Effector memory CD8-positive, alpha-beta T cell (primary cell): Measurements from ENCODE around the gene GLUD2.
"Not testable (repeated sequence)": the region's sequence is repeated elsewhere in the genome, so short reads cannot be mapped to it uniquely, and the experiment has no call there.

Experiments used
- ATAC-seq: fragments of 150-1000 bp; cut with Tn5 transposase; replicated peaks from 2 replicates; pipeline ENCODE4 v1.10.0; 2021; ENCODE audit warnings: mild to moderate bottlenecking, moderate library complexity
- DNase-seq, 3 experiments: peaks; one replicate each; pipeline ENCODE4 v3.0.0; 2021
- H3K27ac Mint-ChIP-seq, 2 donors: one replicate each; pipeline ENCODE4 v1.8.0; 2022; ENCODE audit warnings: mild to moderate bottlenecking in 2 of 2, mixed read lengths in 2 of 2, moderate library complexity in 2 of 2
- H3K27me3 Mint-ChIP-seq, 2 donors: one replicate each; pipeline ENCODE4 v1.8.0; 2022; ENCODE audit warnings: mixed read lengths in 2 of 2
- H3K36me3 Mint-ChIP-seq: one replicate; pipeline ENCODE4 v1.8.0; 2022; ENCODE audit warnings: mild to moderate bottlenecking, moderate library complexity, mixed read lengths; ENCODE audit not compliant: insufficient read depth
- H3K4me1 Mint-ChIP-seq, 2 donors: one replicate each; pipeline ENCODE4 v1.8.0; 2022; ENCODE audit warnings: low read depth in 2 of 2, mixed read lengths in 2 of 2
- H3K4me3 Mint-ChIP-seq, 2 donors: one replicate each; pipeline ENCODE4 v1.8.0; 2022; ENCODE audit warnings: mild to moderate bottlenecking in 2 of 2, mixed read lengths in 2 of 2, moderate library complexity in 2 of 2
- H3K9me3 Mint-ChIP-seq, 2 donors: one replicate each; pipeline ENCODE4 v1.8.0; 2022; ENCODE audit warnings: mixed read lengths in 2 of 2
- total RNA-seq, 9 experiments: gene quantifications; one replicate each; lab custom pipeline; 2026; lab: John Stamatoyannopoulos, UW

GLUD2 gene
- 0.63 to 4.8 (median 1.4) reads per million in 9 experiments for total RNA-seq

DNA sequence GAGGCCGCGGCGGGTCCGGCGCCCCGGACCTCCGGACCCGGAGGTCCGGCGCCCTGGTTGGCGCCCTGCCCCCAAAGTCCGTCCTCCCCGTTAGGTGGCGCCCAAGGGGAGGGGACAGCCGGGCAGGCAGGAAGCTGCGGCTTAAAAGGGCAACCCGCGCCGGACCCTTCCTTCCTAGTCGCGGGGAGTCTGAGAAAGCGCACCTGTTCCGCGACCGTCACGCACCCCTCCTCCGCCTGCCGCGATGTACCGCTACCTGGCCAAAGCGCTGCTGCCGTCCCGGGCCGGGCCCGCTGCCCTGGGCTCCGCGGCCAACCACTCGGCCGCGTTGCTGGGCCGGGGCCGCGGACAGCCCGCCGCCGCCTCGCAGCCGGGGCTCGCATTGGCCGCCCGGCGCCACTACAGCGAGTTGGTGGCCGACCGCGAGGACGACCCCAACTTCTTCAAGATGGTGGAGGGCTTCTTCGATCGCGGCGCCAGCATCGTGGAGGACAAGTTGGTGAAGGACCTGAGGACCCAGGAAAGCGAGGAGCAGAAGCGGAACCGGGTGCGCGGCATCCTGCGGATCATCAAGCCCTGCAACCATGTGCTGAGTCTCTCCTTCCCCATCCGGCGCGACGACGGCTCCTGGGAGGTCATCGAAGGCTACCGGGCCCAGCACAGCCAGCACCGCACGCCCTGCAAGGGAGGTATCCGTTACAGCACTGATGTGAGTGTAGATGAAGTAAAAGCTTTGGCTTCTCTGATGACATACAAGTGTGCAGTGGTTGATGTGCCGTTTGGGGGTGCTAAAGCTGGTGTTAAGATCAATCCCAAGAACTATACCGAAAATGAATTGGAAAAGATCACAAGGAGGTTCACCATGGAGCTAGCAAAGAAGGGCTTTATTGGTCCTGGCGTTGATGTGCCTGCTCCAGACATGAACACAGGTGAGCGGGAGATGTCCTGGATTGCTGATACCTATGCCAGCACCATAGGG is at the start of gene GLUD2:
TSS of gene GLUD2 (plus strand) at position 170 of the 979 bp plus-strand sequence. CDS start at position 245, 75 bp downstream.
- H3K27me3 Mint-ChIP-seq, H3K27ac Mint-ChIP-seq, H3K36me3 Mint-ChIP-seq, DNase-seq, H3K9me3 Mint-ChIP-seq, H3K4me1 Mint-ChIP-seq, H3K4me3 Mint-ChIP-seq: not testable (repeated sequence)
- ATAC-seq = peak; percentile 65

DNA sequence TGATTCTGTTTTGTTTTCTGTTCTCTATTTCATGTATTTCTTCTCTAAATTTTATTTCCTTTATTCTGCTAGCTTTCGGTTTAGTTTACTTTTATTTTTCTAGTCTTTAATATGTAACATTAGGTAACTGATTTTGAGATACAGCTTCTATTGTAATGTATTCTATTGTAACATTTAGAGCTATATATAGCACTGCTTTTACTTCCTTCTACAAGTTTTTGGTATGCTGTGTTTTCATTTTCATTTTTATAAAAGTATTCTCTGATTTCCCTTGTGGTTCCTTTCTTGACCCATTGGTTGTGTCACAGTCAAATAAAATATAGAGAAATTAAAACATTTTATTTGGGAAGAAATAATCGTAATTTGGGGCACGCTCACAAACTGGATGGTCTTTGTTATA is 48.0 kb upstream of the GLUD2 start:
- ATAC-seq = no peak
- DNase-seq = no peak
- Mint-ChIP-seq H3K27me3 (no peaks in the 10 kb centered on the region), H3K36me3 (no peaks in the 10 kb centered on the region), H3K9me3 (no peaks in the 10 kb centered on the region), H3K27ac (no peak overlapping the region), H3K4me3 (no peak overlapping the region), H3K4me1 (no peaks in the 10 kb centered on the region)

DNA sequence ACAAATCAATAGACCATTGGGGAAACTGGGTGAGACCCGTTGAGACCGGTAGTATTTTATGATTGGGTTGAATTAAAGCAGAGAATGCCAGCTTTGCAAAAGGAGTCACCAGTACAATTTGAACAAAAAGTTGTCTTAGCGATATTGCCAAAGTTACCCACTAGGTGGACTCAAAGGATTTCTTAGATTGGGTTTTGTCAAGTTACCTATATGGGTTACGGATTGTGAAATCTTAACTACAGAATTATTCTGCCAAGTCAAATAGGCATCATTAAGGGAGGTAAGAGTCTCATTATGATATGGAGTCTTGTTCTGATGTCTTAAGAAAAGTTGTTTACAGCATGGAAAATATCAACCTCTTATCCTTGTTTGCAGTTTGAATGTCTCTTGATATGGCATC is 46.8 kb upstream of the GLUD2 start:
- no peak overlapping the region for H3K27ac Mint-ChIP-seq
- ATAC-seq = no peak
- H3K9me3 Mint-ChIP-seq = no peaks in the 10 kb centered on the region

DNA sequence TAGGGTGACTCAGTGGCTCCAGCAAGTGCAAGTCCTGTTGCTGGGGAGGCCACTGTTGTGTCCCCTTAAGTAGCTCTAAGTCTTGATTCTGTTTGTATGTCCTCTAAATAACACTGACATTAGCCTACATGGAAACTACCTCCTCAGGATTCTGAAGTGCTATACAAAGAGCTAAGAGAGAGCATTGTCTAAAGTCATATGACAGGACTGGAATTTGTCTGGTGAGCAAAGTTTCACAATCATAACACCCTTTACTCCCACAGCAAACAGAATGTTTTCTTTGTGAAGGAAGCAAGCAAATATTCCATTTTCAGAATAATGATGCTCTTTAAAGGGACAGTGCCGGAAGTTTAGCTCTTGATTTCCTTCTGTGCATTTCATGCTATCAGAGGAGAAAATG is 38.5 kb upstream of the GLUD2 start:
- peaks cover 2 to 9% of the 10 kb centered on the region in 2 donors for H3K27me3 Mint-ChIP-seq
- no peak overlapping the region for H3K27ac Mint-ChIP-seq
- DNase-seq (no peak), ATAC-seq (no peak)
- H3K4me1 Mint-ChIP-seq = no peaks in the 10 kb centered on the region
- no peaks in the 10 kb centered on the region for H3K36me3 Mint-ChIP-seq
- H3K9me3 Mint-ChIP-seq = no peaks in the 10 kb centered on the region
- H3K4me3 Mint-ChIP-seq = no peak overlapping the region

More for the DNA sequence above, 46.8 kb upstream of the GLUD2 start:
- DNase-seq = no peak
- no peaks in the 10 kb centered on the region for H3K27me3 Mint-ChIP-seq
- no peak overlapping the region for H3K4me3 Mint-ChIP-seq
- no peaks in the 10 kb centered on the region for H3K36me3 Mint-ChIP-seq
- no peaks in the 10 kb centered on the region for H3K4me1 Mint-ChIP-seq

DNA sequence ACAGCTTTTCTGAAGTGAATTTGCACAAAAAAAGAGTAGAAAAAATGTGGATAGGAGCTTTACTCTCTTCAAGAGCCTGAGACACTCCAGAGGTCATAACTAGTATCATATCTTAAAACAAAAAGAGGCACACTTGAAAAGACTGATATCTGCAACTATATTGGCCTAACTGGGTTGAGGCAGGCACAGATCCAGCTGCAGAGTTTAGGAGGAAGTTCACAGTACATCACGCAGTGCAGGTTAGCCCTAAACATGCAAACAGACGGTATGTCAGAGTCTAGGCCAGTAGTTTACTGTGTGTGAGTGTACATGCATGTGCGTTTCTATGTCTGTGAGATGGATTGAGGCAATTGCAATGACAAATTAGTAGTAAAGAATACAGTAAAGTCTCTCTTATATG is 37.6 kb upstream of the GLUD2 start:
- ATAC-seq (no peak), DNase-seq (no peak)
- H3K4me1 Mint-ChIP-seq = no peaks in the 10 kb centered on the region
- H3K9me3 Mint-ChIP-seq = no peaks in the 10 kb centered on the region
- peaks cover 9% of the 10 kb centered on the region in 2 donors for H3K27me3 Mint-ChIP-seq
- no peaks in the 10 kb centered on the region for H3K36me3 Mint-ChIP-seq
- no peak overlapping the region for H3K4me3 Mint-ChIP-seq
- H3K27ac Mint-ChIP-seq = no peak overlapping the region

DNA sequence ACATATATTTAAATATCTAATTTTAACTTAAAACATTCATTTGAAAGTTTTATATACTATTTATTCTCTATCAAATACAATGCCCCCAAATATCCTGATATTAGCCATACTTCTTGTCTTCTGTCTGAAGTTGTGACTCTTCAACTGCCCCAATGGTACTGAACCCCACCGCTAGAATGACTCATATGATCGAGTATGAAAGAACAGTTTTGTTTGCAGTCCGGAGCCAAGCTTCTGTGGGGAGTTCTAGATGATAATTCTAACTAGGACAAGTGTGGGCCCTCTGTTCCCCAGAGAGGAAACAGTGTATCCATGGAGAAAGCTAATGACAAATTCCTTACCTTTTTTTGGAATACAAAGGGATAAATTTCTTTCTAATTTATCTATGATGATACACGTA is 37.2 kb upstream of the GLUD2 start:
- Mint-ChIP-seq H3K4me3 (no peak overlapping the region), H3K36me3 (no peaks in the 10 kb centered on the region), H3K9me3 (no peaks in the 10 kb centered on the region), H3K27ac (no peak overlapping the region), H3K27me3 (peaks cover 9% of the 10 kb centered on the region in 2 donors), H3K4me1 (no peaks in the 10 kb centered on the region)
- DNase-seq (no peak), ATAC-seq (no peak)

DNA sequence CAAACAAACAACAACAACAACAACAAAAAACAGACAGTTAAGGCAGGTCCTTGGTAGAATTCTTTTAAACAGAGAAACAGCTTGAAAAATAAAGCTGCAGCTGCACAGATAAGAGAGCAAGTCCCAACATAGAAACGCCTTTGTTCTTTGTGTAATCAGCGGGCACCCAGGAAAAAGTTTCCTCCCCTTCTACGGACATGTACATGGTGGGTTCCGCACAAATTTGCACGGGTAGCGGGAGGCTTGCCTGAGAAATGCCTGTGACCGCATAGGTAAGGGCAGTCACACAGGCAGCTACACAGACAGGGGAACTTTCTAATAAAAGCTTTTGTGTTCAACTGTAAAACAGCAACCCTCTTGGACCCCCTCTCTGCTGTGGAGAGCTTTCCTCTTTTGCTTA is 36.2 kb upstream of the GLUD2 start:
- Mint-ChIP-seq H3K9me3 (no peaks in the 10 kb centered on the region), H3K27me3 (peaks cover 9% of the 10 kb centered on the region in 2 donors), H3K36me3 (no peaks in the 10 kb centered on the region)

DNA sequence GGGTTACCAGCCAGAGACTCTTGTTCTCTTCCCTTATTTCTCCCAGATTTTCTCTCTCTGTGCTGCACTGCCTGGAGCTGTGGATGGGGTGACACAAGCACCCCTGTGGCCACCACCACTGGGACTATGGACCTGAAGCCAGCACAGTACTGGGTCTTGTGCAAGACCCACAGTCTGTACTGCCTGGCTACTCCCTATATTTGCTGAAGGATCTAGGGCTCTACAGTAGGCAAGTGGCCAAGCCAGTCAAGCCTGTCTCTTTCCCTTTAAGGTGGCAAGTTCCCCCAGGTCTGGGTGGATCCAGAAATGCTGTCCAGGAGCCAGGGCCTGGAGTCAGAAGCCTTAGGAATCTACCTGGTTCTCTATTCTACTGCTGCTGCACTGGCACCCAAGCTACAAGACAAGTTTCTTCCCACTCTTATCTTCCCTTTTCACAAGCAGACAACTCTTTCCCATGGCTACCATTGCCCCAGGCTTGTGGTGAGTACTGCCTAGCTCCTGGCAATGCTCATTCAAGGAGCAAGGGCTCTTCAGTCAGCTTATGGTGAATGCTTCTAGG is 33.4 kb upstream of the GLUD2 start:
- H3K27me3 Mint-ChIP-seq = peaks cover 9% of the 10 kb centered on the region in 2 donors
- H3K9me3 Mint-ChIP-seq = no peaks in the 10 kb centered on the region
- H3K4me3 Mint-ChIP-seq = no peak overlapping the region
- no peak for ATAC-seq
- DNase-seq = no peak
- no peaks in the 10 kb centered on the region for H3K4me1 Mint-ChIP-seq
- no peak overlapping the region for H3K27ac Mint-ChIP-seq
- H3K36me3 Mint-ChIP-seq = no peaks in the 10 kb centered on the region

More for the DNA sequence above, 36.2 kb upstream of the GLUD2 start:
- DNase-seq = no peak
- H3K4me3 Mint-ChIP-seq = no peak overlapping the region
- ATAC-seq = no peak
- H3K4me1 Mint-ChIP-seq = no peaks in the 10 kb centered on the region
- H3K27ac Mint-ChIP-seq = no peak overlapping the region

DNA sequence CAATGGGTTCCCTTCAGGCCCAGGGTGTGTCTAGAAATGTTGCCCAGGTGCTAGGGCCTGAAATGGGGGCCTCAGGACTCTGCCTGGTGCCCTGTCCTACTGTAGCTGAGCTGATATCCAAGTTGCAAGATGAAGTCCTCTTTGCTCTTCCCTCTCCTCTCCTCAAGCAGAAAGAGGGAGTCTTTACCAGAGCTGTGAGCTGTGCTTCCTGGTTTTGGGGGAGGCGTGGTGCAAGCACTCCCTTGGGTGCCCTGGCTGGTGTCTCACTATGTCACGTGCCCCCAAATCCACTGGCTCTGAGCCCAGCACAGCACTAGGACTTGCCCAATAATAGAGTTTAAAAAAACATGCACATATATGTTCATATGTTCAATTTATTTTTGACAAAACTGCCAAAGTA is 32.6 kb upstream of the GLUD2 start:
- no peaks in the 10 kb centered on the region for H3K9me3 Mint-ChIP-seq
- no peak overlapping the region for H3K4me3 Mint-ChIP-seq
- H3K36me3 Mint-ChIP-seq = no peaks in the 10 kb centered on the region
- DNase-seq = no peak
- no peak overlapping the region for H3K27ac Mint-ChIP-seq
- no peaks in the 10 kb centered on the region for H3K4me1 Mint-ChIP-seq
- ATAC-seq = no peak
- H3K27me3 Mint-ChIP-seq = peaks cover 9% of the 10 kb centered on the region in 2 donors

DNA sequence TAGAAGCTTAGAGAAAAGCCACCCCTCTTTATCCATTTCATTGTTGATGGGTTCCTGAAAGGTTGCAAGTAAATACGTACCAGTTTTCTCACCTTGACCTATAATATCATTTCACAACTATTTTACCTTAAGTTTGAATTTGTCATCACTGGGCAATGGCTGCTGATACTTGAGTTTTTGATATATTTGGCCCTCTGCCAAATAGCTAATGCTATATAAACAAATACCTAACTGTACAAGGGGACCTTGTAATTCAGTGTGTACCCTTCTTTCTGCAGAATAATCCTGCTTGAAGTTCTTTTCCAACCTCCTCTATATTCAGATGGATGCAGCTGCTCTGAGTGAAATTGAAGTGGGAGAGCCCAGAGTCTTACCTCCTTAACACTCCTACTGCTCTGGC is 19.0 kb upstream of the GLUD2 start:
- Mint-ChIP-seq H3K36me3 (no peaks in the 10 kb centered on the region), H3K4me3 (no peak overlapping the region), H3K27me3 (no peaks in the 10 kb centered on the region), H3K9me3 (no peaks in the 10 kb centered on the region), H3K4me1 (no peaks in the 10 kb centered on the region), H3K27ac (no peak overlapping the region)
- no peak for DNase-seq
- no peak for ATAC-seq

DNA sequence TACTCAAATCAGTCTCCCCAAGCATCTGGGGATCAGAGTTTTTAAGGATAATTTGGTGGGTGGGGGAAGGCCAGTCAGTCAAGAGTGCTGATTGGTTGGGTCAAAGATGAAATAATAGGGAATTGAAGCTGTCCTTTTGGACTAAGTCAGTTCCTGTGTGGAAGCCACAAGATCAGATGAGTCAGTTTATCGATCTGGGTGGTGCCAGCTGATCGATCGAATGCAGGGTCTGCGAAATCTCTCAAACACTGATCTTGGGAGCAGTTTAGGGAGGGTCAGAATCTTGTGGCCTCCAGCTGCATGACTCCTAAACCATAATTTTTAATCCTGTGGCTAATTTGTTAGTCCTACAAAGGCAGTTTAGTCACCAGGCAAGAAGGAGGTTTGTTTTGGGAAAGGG is 17.3 kb upstream of the GLUD2 start:
- Mint-ChIP-seq H3K4me1 (no peaks in the 10 kb centered on the region), H3K27me3 (no peaks in the 10 kb centered on the region), H3K27ac (no peak overlapping the region), H3K4me3 (no peak overlapping the region), H3K36me3 (no peaks in the 10 kb centered on the region), H3K9me3 (no peaks in the 10 kb centered on the region)
- ATAC-seq = no peak
- no peak for DNase-seq

DNA sequence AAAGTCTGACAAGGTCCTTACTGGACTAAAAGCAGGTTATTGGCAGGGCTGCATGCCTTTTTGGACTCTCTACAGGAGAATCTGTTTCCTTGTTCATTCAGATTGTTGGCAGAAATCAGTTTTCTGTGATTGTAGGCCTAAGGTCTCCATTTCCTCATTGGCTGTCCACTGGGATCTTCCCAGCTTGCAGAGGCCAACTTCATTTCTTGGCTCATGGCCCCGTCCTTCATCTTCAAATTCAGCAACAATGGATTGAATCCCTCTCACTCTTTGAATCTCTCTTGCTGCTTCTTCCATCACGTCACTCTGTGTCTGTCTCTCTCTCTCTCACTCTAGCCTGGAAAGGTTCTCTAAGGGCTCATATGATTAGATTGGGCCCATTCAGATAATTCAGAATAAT is 14.9 kb upstream of the GLUD2 start:
- Mint-ChIP-seq H3K36me3 (no peaks in the 10 kb centered on the region), H3K4me3 (no peak overlapping the region), H3K27ac (no peak overlapping the region), H3K4me1 (no peaks in the 10 kb centered on the region), H3K9me3 (no peaks in the 10 kb centered on the region), H3K27me3 (no peaks in the 10 kb centered on the region)
- ATAC-seq = no peak
- no peak for DNase-seq

DNA sequence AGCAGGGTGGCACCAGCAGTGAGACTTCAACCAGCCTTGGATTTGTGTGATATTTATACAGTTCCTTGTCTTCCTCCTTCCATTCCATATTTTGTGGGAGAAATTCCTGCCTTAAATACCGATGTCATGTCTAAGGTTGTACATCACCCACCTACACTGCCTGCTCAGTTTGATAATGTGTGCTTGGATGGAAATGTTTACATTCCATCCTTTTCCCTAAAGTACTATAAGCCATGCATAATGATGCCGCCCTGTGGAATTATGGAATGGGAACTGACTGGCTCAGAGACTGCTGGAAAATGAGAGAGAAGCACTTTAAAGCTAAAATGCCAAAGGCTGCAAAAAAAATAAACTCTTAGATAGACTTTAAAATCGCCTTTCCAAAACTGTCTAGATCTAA is 11.3 kb upstream of the GLUD2 start:
- H3K9me3 Mint-ChIP-seq = no peaks in the 10 kb centered on the region
- no peak overlapping the region for H3K4me3 Mint-ChIP-seq
- DNase-seq (no peak), ATAC-seq (no peak)
- H3K36me3 Mint-ChIP-seq = no peaks in the 10 kb centered on the region
- H3K27ac Mint-ChIP-seq = no peak overlapping the region
- no peaks in the 10 kb centered on the region for H3K27me3 Mint-ChIP-seq
- H3K4me1 Mint-ChIP-seq = no peaks in the 10 kb centered on the region

DNA sequence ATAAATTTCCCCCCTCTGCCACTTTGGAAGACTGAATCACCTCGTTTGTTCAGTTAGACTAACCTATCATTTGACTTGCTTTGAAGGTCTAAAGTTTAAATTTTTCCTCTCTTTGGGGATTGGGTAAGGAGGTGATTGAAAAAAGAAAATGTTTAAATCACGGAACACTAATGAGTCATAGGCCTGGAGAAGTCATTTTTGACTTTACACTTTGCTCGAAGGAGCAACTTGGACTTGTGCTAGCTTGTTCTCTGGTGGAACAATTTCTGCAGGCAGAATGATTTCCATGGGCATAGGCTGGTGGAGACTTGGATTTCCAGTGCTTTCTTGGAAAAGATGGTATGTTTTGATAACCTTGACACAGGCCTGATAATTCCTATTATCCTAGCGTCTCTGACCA is 10.5 kb upstream of the GLUD2 start:
- Mint-ChIP-seq H3K9me3 (no peaks in the 10 kb centered on the region), H3K4me3 (no peak overlapping the region), H3K27me3 (no peaks in the 10 kb centered on the region), H3K27ac (no peak overlapping the region), H3K4me1 (no peaks in the 10 kb centered on the region), H3K36me3 (no peaks in the 10 kb centered on the region)
- no peak for DNase-seq
- ATAC-seq = no peak
